GM18505 (cell line): ENCODE measurements around the gene SLC22A2.
"Not testable (repeated sequence)": the region's sequence is repeated elsewhere in the genome, so short reads cannot be mapped to it uniquely, and the experiment has no call there.

Experiments
- ATAC-seq: cut with Tn5 transposase; IDR thresholded peaks from one replicate; pipeline ENCODE4 v1.9.1; 2021; ENCODE audit not compliant: unreplicated experiment
- POLR2A ChIP-seq: IDR thresholded peaks from 4 replicates; pipeline ENCODE4 v1.6.1; 2011; ENCODE audit warnings: borderline replicate concordance; ENCODE audit not compliant: insufficient read depth, insufficient read length; ENCODE audit errors: extremely low read depth

Gene SLC22A2

DNA sequence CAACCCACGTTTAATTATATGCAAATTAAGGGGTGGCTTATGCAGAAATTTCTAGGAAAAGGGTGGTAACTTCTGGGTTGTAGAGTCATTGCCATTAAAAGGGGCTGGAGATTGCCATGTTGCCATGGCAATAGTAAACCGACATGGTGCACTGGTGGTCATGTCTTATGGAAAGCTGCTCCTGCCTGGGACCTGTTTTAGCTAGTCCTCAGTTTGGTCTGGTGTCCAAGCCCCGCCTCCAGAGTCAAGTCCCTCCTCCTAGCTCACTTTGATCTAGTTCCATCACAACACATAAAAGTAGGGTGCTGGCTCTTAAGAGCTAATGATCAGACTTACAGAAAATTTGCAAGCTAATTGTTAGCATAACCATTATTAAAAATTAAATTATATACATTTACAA, 5.3 kb downstream of the SLC22A2 start:
- no peak for TF ChIP-seq POLR2A
- no peak for ATAC-seq

DNA sequence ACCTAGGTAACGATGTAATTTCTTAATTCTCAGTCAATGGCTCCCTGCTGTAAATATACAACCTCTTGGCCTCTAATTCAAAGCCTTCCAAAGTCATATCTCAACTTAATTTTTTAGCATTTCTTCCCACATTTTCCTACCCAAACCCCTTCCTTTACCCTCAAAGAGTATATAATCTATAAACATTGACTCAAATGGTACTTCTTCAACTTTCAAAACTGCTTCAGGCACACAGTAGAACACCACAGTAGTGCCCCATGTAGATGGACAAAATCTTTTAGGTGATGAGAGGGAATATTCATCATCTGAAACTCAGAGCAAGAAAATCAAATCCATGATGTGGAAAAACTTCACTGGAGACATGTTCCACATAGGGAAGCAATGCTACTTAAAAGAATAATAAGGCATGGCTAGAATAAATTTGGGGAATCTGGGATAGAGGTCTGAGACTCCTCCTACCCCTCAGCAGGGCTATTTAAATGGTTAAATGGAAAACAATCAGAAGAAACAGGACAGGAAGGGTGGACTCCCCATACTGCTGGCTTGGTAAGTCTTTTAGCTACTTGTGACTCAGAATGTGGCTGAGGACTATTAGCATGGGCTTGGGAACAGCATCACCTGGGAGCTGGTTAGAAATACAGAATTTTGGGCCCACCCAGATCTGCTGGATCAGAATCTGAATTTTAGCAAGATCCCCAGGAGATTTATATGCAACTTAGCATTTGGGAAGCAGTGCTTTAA, 6.4 kb downstream of the SLC22A2 start:
- no peak for TF ChIP-seq POLR2A
- no peak for ATAC-seq

GRCh38 chr6:160249671-160250070, 8.9 kb downstream of the SLC22A2 start:
- ATAC-seq = no peak
- no peak for TF ChIP-seq POLR2A

GRCh38 chr6:160248538-160248937, 10.1 kb downstream of the SLC22A2 start:
- no peak for TF ChIP-seq POLR2A
- ATAC-seq = no peak

GRCh38 chr6:160247457-160247883, 11.2 kb downstream of the SLC22A2 start:
- no peak for TF ChIP-seq POLR2A
- ATAC-seq = no peak

DNA sequence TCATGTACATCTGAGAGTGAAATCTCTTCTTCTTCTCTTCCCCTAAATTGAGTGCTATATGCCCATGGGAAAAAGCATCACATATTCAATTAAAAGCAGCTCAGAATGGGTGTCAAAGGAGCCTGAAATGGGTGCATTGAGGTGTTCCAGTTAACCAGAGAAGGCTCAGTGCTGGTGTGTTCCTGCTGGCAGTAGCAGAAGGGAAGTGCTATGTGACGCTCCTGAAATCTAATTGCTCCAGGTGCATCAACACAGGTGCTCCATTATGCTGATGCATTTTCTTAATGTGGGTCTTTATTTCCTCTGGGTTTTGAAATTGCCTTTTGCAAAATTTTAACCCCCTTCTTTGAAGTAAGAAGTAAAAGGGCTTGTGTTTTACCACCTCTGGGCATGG, 17.9 kb downstream of the SLC22A2 start:
- ATAC-seq = no peak
- TF ChIP-seq POLR2A = no peak

GRCh38 chr6:160239929-160240690, 18.5 kb downstream of the SLC22A2 start:
- no peak for ATAC-seq
- TF ChIP-seq POLR2A = no peak

- ATAC-seq = no peak
- TF ChIP-seq POLR2A = no peak
These were observed 19.6 kb downstream of the SLC22A2 start for GRCh38 chr6:160238761-160239751.

- no peak for TF ChIP-seq POLR2A
- ATAC-seq = no peak
These were observed 20.3 kb downstream of the SLC22A2 start for GRCh38 chr6:160238278-160238711.

DNA sequence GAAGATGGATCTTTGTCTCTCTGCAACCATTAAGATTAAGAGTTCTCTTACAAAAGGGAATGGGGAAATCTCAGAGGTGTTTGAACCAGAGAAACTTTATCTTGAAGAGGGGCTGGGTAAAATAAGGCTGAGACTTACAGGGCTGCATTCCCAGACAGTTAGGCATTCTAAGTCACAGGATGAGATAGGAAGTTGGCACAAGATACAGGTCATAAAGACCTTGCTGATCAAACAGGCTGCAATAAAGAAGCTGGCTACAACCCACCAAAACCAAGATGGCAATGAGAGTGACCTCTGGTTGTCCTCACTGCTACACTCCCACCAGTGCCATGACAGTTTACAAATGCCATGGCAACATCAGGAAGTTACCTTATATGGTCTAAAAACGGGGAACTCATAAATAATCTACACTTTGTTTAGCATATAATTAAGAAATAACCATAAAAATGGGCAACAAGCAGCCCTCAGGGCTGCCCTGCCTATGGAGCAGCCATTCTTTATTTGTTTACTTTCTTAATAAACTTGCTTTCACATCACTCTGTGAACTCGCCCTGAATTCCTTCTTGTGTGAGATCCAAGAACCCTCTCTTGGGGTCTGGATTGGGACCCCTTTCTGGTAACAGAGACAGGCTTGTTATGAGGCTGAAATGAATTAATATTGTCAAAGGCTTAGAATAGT, 20.9 kb downstream of the SLC22A2 start:
- not testable (repeated sequence) for ATAC-seq

- not testable (repeated sequence) for ATAC-seq
These were observed 22.3 kb downstream of the SLC22A2 start for GRCh38 chr6:160236235-160236872.

GRCh38 chr6:160233950-160234640, 24.5 kb downstream of the SLC22A2 start:
- not testable (repeated sequence) for ATAC-seq
